HL-60/S4 treated with phorbol 12-myristate 13-acetate at 8.2 ng/mL for 4 days and 3 days (cell line): ENCODE data around the gene ARHGAP24.
"Not testable (repeated sequence)": the region's sequence is repeated elsewhere in the genome, so short reads cannot be mapped to it uniquely, and the experiment has no call there.

Source experiments
- in situ Hi-C: fragments of 300-500 bp; cut with MboI; formaldehyde crosslinking; loops from 2 replicates; pipeline ENCODE4 v1.15.0; 2022; ENCODE audit warnings: low sequenced_read_pairs

ARHGAP24 gene

DNA sequence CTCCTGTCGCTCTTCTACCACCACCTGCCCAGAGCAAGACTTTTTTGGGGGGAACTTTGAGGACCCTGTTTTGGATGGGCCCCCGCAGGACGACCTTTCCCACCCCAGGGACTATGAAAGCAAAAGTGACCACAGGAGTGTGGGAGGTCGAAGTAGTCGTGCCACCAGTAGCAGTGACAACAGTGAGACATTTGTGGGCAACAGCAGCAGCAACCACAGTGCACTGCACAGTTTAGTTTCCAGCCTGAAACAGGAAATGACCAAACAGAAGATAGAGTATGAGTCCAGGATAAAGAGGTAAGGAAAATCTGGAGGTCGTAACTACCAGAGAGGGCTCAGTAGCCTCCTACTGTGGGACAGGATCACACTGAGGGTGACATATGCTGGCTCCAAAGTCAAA, 520.4 kb downstream of the ARHGAP24 start:
- in situ Hi-C loops: no loop called here

DNA sequence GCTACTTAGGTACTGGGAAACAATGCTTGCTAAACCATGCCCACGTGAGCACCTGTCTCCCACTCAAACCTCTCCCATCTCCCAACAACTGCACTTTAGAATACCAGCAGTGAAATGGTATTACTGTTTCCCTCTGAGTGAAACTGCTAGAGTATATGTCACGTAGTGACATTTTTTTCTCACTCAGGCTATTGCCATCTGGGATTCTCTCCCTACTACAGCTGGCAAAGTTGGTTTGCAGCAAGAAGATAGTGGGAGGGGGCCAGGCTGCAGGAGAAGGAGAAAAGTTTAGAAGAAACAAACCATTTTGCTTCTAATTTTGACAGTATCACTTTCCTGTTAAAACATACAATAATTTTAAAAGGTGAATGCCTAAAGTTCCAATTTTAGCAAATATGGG, 526.6 kb downstream of the ARHGAP24 start:
- in situ Hi-C loops: no loop called here

DNA sequence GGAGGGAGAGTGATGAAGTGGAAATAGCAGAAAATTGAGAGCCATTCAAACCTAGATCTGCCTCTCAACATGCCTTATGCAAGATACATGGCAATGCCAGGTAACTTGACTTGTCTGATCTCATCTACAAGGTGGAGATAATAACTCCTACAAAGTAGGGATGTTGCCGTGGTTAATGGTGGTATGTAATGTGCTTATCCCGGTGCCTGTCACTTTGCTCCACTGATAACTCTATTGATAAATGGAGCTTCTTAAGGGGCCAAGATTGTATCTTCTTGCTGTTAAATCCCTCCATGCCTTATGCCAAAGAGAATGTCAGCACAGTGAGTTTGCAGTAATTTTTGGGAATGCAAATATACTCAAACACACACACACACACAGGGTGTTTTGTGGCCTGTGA, 529.1 kb downstream of the ARHGAP24 start:
- in situ Hi-C loops: no loop called here

DNA sequence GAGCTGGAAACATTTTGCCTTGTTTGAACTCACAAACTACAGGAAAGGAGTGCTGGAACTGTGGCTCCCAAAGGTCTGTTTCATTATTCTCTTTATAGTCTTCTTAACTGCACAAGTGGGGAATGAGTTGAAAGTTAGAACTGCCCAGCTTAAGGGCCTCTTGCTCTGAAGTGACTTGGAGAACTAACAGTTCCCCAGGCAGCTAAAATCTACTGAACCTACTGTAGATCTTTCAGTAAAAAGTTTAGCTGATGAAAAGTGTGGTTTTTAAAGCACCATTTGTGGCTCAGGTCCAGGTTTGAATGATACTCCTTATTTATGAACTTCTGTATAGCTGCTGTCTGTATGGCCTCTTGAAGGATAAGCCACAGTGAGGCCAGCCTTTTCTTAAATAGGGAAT, 531.1 kb downstream of the ARHGAP24 start:
- in situ Hi-C loops: no loop called here

DNA sequence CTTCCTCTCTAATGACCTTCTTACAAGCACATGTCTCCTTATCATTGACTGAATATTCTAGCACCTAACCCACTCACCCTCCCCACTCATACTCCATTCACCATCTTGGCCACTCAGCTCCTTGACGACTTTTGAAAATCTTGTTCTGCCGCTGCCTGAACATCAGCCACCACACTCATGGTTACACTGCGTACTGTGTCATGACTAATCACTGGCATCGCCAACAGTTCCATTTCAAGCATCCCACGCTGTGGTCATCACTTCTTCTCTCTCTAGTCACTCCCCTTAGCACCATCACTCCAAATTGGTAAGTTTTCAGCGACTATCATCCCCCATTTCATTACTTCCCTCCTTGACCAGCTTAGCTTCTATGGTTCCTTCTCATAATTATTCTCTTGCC, 532.1 kb downstream of the ARHGAP24 start:
- in situ Hi-C loops: no loop called here

DNA sequence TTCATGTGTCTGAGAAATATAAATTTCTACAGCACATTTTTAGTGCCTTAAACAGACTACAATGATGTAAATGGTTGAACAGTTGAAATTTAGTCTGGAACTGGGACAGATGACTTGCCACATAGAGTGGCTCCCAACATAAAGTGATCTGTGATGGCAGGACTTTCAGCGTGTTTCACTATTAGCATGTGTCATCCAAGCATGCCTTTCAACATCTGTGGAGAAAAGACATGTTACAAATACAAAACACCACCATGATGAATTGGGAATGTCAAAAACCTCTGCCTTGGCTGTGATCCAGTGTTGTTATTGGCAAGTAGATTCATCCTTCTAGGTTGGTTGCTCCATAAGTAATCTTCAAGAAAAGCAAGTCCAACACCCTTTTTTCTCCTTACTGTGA, 536.2 kb downstream of the ARHGAP24 start:
- in situ Hi-C loops: no loop called here

DNA sequence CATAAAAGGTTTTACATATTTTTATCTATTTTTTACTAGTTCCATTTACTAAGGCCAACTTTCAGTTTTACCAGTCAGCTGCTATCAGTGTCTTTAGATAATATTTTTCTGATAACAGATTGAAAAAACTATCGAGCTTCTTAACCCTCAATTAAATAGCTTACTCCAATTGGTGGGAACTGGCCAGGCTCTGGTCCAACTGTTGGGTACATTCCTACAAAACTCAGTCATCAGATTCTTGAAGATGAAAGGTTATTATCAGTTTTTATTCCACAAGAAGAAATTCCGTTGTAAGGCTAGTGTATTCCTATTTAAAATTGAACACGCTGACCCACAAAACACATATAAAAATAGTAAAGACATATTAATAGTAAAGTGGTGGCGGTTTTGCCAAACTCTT, 538.7 kb downstream of the ARHGAP24 start:
- in situ Hi-C loops: no loop called here

DNA sequence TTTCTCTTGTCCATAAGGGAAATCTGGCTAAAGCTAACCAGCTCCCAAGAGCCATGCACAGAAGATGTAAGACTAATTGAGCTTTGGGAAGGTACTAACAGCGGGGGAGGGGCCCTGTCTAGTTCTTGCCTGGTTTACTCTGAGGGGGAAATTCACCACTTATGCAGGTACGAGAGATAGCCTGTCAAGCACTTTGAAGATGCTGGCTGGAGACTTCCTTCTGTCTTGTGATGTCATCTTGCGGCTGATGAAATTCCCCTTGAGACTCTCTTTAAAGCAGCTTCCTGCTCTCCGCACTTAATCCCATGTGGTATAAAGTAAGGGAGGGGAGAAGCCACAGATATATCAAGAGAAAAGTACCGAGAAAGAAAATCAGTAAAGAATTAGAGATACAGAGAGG, 539.6 kb downstream of the ARHGAP24 start:
- in situ Hi-C loops: no loop called here

DNA sequence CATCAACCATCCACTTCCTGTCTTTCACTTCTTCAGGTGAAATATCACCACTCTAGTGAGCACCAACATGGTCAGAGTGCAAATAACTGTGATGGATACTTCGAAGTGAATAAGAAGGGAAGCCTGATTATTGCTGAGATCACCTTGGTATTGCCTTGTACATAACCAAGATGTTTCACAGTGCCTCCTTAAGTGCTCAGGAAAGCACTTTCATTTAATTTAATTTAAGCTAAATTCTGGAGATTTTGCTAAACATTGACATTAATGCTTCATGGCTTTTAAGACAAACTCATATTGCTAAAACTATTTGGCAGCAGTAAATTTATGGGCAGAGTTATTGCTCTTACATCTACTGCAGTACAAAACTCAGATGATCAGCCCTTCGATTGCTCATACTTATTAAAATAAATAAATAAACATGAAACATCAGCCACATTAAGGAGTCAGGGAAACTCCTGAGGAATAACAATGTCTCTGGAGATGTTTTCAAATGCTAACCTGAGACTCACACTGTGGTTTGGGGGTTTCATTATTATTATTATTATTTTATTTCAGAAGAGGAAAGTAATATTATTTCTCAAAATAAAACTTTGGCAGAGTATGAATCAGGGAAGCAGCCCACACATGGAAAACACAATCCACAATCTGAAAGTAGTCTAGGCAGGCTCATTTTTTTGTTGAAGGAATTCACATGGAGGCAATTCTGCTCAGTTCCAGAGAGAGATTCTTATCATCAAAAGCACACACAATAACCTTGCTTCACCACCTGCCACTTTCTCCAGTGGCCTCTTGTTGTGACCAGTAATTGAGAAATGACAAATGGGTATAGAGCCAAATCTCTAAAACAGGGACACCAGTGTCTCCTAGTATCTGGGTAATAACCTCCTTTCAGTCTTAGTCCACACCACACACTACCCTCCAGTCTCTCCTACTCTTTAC, 540.7 kb downstream of the ARHGAP24 start:
- in situ Hi-C loops: no loop called here

DNA sequence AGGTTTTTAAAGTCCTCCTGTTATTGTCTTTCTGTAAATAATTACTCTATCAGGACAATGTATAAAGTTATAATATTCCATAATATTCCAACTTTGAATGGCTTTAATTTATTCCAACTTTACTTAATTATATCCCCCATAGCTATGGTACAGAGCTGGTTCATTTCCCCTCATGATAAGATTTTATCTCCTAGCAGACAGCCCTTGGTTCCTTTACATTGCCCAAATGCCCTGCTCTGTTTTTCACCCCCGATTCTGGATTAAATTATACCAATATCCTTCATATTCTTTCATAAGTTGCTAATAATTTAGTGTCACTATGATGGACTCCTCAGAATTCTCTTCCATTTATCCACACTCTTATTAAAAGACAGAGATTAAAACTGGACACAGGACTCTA, 544.4 kb downstream of the ARHGAP24 start:
- in situ Hi-C loops: no loop called here

DNA sequence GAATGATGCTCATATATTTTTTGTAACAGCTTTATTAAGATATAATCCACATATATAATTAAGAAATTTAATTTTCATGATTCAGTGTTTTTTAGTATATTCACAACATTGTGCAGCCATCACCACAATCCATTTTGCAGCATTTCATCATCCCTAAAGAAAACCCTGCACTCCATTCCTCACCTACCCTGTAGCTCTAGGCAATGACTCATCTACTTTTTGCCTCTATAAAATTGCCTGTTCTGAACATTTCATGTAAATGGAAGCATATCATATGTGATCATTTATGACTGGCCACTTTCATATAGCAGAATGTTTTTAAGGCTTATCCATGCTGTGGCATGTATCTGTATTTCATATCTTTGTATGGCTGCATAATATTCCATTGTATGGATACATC, 545.0 kb downstream of the ARHGAP24 start:
- in situ Hi-C loops: no loop called here

DNA sequence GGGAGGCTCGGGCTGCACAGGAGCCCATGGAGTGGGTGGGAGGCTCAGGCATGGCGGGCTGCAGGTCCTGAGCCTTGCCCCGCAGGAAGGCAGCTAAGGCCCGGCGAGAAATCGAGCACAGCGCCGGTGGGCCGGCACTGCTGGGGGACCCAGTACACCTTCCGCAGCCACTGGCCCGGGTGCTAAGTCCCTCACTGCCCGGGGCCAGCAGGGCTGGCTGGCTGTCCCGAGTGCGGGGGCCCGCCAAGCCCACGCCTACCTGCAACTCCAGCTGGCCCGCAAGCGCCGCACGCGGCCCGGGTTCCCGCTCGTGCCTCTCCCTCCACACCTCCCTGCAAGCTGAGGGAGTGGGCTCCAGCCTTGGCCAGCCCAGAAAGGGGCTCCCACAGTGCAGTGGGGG, 546.7 kb downstream of the ARHGAP24 start:
- in situ Hi-C loops: not testable (repeated sequence)

DNA sequence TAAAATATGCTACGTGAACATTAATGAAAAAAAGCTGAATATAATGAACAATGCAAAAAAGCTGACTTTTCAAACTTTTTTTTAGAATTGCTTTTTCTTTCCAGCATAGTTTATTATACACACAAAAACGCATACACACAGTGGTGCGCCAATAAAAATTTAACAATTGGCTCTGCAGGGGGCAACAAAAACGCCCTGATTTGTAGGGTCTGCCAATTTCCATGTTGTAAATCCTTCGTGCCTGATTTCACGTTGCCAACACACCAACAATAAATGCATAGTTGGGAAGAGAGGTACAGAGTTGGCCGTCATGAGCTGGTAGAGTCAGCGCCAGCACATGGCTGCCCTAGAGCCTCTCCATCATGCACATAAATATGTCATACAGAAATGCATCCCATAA, 551.8 kb downstream of the ARHGAP24 start:
- in situ Hi-C loops: no loop called here

DNA sequence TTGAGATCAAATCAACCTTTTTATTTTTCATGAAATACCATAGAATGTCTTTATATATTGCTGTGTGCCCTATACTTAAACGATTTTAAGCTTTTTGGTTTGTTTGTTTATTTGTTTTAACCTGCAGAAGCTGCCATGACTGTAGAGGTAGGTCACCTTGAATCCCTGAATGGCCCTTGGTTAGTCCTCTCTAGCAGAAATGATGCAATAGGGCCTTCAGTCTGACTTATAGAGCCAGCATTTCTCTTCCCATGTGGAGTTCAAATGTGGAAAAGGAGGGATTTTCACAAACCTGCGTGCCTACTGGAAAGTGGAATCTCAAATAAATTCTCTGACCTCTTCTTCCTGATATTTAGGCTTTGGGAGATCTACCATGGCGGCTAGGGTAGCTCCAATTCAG, 557.0 kb downstream of the ARHGAP24 start:
- in situ Hi-C loops: no loop called here

DNA sequence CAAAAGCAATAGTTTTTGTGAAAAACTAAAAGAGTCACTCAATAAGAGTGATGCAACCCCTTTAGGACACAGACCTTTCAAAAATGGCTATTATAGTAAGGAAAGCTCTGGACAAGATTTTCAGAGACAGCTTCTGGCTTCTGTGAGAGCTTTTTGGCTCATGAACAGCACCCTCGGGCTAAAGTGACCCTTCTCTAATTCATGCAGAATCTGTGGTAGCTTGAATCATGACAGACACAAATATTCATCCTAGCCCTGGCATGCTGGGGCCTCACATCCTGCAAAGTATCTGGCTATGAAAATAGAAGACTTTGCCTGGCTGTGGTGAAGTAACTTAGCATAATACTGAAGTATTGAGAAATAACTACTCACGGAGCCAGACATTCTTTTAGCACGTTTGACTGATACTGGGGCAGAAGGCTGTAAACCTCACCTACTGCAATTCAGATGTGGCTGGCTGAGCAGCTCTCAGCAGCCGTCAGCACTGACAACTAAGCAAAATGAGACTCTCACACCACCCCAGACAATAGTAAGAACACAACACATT, 557.6 kb downstream of the ARHGAP24 start:
- in situ Hi-C loops: no loop called here

DNA sequence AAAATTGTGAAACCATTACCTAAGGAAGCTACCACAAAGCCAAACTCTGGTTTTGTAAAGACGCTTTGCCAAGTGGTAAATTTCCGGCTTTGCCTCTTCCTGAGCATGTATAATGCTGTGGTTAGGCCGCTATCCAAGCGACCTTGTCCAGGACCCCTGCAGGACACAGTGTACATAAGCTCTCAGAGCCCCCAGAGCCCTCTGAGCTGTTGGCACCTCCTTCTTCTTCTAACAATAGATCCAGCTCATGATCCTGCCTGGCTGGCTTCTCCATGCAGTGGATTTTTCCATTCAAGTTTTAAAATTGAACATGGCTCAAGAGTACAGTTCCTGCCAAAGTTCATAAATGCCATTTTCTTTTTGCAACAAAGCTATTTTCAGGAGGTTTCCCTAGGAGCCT, 558.2 kb downstream of the ARHGAP24 start:
- in situ Hi-C loops: no loop called here

DNA sequence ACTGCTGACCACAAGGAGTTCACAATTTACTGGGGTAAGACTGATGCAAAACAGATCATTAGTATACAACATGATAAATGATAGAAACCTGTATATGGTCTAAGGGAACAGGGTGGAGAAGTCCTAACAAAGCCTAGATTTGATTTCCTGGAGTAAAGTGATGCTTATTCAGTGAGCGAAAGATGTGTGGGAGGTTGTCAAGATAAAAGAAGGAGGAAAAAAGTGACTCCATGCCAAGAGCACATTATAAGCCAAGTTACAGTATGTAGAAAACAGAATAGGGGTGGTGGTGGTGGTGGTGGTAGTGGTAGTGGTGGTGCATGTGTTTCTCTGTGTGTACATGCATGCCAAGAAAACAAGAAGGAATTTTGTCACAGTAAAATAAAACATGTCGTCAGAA, 559.7 kb downstream of the ARHGAP24 start:
- in situ Hi-C loops: no loop called here

DNA sequence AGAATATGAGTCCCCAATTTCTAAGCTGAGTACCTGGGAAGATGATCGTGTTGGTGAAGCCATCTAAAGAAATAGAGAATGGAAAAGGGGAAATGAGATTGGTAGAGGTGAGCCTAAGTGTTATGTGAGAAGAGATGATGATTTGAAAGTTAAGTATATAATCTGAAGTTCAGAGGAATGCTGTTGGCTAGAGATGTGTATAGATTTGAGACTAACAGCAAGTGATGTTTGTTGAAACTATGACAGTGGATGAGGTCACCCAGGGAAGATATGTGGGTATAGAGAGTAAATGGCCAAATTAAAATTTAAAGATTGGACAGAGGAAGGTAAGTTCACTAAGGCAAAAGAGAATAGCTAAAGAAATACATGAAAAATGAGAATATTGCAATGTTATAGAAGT, 560.7 kb downstream of the ARHGAP24 start:
- in situ Hi-C loops: no loop called here

DNA sequence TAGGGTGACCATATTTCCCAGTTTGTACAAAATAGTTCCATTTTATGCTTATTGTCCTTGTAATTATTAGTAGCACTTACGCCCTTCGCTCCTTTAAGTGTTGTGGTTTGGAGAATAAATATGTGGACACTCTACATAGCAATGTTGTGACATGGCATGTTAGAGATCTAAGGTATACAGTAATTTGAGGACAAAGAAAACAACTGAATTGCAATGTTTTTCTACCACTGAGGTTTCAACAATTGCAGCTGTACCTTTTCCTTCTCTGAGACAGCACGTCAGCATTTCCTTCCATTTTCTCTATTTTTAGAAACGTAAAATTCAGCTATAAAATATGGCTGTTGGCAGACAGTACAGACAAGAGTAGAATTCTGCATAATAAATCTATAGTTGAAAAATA, 561.8 kb downstream of the ARHGAP24 start:
- in situ Hi-C loops: no loop called here

DNA sequence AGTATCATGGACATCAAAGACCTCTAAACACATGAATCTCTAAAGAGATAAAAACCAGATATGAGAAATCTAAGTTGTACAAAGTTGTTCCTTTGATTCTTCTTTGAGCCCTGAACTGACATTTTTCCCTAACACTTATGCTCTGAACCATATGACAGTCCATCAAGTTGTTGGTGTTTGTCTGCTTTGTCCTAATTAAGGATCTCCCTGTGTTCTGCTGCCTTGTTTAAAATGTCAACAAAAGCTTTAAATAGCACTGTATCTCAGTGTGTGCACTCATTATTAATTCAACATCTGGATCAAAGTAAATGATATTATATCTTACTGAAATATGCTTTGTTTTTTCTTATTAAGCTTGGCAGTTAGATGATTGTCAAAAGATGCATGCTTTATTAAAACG, 563.1 kb downstream of the ARHGAP24 start:
- in situ Hi-C loops: no loop called here

DNA sequence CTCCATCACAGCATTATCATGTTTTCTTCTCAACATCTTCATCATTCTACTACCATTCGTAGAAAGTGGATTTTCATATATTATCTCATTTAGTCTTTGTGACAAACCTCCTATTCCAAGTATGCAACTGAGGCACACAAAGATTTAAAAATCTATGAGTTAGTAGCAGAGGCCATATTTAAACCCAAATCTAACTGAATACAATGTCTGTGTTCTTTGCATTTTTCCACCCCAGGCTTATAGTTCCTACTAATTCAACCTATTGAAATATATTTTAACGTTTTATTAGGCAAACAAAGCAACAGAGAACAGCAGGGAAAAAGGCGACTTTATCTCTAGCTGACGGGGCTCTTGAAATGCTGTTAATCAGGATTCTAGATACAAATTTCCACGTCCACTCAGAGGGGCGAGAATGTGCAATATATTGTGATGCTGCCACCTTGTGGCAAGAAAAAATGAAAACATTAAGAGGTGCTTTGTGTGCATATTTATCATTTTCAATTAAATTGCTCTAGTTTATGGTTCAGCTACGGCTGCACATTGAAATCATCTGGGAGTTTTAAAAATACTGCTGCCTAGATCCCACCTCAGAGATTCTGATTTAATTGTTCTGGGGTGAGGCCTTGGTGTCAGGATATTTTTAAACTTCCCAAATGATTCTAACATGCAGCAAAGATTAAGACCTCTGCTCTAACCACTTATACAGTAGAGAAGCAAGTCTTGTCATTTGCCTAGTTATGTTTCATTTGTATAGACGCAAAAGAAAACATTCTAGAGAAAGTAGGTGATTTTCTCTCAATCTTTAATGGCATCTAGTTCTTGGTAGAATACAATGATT, 569.0 kb downstream of the ARHGAP24 start:
- in situ Hi-C loops: no loop called here

DNA sequence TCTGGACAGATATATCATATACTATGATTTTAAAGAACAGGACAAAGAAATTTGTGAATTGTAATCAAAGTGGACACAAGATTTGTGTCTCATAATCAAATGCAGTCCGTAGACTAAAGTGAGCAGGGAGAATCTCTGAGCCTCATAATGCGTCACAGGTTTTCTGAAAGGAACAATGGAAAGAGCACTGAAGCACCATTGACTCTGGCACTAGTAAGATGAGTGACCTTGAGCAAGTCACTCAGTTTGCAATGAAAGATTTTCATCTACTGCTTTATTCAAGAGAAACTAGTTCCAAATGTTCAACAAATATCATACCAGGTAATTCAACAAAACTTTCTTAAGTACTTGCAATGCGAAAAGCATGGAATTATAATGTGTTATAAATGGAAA, 569.6 kb downstream of the ARHGAP24 start:
- in situ Hi-C loops: no loop called here
